GM19023 (cell line): Measurements from ENCODE around the gene WDR1.

Experiments
- ATAC-seq: cut with Tn5 transposase; IDR thresholded peaks from one replicate; pipeline ENCODE4 v1.9.1; 2021; ENCODE audit warnings: mild to moderate bottlenecking, moderate library complexity; ENCODE audit not compliant: unreplicated experiment

Gene WDR1

GRCh38 chr4:10074767-10075105 is 41.9 kb downstream of the WDR1 start:
- ATAC-seq = no peak

DNA sequence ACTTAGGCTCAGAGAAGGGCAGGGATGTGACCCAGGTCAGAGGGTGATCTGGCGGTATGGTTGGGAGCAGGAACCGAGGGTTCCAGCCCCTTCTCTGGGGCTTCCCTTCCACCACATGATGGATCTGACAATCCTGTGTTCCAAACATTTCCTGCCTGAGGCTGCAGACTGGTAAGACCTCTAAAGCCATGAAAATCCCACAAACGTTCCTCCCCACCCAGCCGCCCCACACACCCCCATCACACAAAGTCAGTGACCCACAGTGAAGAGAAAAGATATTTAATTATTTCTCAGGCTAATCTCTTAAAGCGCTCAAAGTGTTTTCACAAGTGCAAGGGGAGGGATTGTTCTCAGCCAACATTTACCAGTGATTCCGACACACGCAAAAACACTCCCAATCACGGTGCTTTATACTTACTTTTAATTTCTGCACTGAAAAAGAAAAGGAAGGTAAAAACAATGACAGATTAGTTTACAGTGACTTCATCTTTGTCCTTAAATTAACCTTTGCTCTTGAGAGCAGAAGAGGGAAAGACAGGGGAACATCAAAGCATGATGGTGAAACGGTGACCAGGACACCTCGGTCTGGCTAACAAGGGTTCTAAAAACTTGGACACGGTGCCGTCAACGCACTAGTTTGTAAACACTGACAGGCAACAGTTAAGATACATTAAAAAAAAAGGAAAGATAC is 42.4 kb downstream of the WDR1 start:
- ATAC-seq = no peak

GRCh38 chr4:10072420-10073017 is 44.1 kb downstream of the WDR1 start:
- ATAC-seq = no peak

GRCh38 chr4:10069075-10069642 is 47.4 kb downstream of the WDR1 start:
- ATAC-seq = no peak

- ATAC-seq = no peak
Observed at GRCh38 chr4:10066670-10067651, 49.6 kb downstream of the WDR1 start.

- no peak for ATAC-seq
Observed at GRCh38 chr4:10066206-10066605, 50.4 kb downstream of the WDR1 start.

DNA sequence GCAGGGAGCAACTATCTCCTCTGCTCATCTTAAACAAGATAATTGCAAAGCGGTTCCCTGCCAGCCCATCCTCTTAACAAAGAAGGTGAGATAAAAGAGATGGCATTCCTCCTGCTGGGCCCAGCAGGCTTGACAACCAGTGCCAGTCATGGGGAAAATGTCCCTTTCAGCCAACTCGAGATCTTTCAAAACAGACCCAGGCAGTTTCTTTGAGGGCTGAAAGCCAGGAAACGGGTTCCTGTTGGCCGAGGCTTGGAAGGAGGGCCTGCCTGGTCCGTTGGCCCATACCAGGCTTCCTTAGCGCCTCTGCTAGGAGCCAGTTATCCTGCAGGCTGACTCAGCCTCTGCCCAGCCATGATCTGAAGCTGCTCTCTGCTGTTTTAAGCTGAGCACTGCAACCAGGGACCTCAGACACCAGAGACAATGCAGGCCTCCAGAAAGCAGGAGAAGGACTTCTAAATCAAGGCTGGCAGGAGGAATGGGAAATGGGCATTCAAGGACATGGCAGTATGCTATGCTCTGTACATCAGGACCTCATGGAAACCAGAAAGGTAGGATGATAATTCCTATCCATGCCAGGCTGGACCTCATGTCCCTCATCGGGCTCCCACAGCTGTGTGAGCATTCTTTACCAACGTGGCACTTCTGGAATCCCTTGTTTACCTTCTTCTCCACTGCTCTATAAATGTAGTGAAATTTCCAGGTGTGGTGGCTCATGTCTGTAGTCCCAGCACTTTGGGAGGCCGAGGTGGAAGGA is 52.9 kb downstream of the WDR1 start:
- ATAC-seq = no peak

DNA sequence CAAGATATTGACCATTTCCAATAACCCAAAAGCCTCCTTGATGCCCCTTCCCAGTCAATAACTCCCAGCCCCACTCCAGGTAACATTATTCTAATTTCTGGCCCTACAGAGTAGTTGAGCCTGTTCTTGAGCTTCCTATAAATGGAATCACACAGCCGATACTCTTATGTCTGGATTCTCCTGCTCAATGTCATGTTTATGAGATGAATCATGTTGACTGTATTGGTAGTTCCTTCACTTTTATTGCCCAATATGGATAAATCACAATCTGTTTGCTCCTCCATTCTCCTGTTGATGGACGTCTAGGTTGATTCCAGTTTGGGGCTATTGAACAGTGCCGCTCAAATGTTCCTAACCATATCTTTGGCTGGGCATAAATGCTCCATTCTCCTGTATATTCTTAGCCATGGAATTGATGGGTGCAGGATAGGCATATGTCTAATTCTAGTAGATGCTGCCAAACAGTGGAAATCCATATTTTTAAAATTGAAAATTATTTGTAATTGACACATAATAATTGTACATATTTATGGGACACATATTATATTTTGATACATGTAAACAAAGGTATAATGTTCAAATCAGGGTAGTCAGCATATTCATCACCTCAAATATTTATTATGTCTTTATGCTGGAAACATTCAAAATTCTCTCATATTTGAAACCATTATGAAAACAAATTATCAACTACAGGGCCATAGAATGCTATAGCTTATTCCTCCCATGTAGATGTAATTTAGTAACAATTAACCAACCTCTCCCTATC is 54.8 kb downstream of the WDR1 start:
- ATAC-seq = no peak

DNA sequence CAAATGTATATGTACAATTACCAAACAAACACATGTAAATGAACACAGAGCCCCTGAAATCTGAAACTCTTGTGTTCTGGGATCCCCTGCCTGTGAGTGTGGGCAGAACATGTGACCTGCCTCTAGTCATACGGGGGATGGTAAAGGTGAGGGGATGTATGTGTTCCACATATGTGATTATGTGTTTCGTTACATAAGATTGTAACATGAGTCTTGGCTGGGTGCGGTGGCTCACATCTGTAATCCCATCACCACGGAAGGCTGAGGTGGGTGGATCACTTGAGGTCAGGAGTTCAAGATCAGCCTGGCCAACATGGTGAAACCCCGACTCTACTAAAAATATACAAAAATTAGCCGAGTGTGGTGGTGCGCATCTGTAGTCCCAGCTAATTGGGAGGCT is 58.2 kb downstream of the WDR1 start:
- no peak for ATAC-seq

- no peak for ATAC-seq
Observed at GRCh38 chr4:10057023-10057395, 59.6 kb downstream of the WDR1 start.

DNA sequence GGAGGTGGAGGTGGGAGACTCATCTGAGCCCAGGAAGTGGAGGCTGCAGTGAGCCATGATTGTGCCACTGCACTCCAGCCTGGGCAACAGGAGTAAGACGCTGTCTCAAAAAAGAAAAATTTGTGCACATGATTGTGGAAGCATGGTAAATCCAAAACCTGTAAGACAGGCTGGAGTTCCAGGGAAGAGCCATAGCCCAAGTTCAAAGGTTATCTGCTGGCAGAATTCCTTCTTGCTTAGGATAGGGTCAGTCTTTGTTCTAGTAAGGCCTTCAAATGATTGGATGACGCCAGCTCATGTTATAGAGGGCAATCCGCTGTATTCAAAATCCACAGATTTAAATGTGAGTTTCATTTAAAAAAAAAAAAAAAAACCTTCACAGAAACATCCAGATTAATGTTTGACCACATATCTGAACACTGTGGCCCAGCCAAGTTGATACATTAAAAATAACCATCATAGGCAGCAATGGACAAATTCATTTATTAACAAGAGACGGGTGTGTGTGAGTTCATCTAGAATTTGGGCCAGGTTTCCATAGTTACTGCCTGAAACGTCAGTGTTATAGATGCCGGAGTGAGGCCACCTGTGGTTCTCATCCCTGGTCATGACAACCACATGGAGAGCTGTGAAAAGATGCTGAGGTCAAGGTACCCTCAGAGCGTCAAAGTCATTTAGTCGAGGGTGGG is 60.1 kb downstream of the WDR1 start:
- ATAC-seq = no peak

DNA sequence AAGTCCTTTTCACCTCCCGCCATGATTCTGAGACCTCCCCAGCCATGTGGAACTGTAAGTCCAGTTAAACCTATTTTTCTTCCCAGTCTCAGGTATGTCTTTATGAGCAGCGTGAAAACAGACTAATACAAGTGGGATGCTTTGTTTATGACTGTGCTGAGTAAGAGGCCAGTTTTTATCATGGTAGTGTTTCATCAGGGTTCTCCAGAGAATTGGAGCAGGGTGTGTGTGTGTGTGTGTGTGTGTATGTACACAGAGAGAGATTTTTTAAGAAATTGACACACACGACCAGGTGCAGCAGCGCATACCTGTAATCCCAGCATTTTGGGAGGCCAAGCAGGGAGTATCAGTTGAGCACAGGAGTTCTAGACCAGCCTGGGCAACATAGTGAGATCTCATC is 60.7 kb downstream of the WDR1 start:
- no peak for ATAC-seq

DNA sequence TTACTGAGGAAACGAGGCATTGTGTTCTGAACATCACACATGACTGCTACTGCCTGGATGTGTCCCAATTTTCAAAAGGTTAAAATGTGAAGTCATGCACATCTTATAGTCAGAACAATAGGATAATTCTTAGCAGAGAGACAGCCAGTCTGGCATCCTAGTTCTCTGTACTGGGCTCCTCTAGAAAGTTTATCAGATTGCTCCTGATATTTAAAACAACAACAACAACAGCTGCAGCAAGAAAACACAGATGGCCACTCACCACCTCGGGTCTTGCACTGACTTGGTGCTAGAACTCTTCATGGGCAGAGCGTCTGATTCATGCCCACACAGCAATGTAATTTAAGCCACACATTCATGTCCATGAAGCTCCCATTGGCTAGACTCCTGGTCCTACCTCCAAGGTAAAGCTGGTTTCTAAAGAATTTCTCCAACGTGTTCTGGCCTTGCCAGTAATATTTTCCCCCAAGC is 62.0 kb downstream of the WDR1 start:
- ATAC-seq = no peak

DNA sequence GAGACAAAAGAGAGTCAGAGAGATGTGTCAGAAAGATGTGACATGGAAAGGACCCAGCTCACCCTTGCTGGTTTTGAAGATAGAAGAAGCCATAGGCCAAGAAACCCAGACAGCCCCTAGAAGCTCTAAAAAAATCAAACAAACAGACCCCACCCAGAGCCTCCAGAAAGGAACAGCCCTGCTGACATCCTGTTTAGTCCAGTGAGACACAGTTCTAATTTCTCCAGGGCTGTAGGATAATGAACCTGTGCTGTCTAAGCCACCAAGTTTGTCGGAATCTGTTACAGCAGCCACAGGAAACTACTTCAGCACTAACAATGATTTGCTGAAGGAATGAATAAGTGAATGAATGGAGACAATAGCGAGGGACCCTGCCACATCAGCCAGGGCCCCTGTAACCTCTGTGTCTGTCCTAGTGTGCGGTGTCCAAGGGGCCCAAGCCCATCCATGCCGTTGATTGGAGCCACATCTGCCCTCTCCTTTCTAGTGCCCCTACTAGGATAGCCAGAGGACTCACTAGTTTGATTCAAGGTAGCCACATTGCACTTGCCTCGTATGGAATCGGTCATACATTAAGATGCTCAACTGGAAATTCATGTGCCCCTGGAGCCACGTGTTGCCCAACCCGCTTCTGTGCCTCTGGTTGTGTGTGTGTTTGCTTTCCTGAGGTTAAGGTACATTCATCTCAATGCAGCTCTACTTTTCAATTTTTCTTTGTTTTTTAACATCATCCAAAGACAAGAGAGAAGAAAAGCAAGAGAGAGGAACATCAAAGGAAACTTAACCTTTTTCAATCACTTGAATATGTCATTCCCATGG is 62.8 kb downstream of the WDR1 start:
- no peak for ATAC-seq

DNA sequence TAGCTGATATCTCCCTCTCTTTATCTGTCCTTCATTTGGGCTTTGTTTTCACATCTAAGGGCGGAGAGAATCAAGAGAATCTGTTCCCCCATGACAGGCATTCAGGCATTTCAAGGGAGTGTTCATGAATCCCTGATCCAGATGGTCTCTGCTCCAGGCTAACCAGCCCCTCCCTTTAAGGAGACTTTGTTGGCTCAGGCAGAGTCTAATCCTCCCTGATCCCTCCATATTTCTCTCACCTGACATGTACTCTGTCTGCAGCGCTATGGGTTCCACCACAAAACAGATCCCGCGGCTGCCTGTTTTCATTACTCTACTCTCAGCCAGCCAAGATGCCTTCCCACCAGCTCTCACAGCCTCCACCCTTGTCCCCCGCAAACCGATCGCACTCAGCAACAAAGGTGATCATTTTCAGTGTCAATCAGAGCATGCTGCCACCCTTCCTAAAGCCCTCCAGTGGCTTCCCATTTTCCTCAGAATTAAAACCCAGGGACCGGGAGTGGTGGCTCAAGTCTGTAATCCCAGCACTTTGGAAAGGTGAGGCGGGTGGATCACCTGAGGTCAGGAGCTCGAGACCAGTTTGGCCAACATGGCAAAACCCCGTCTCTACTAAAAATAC is 65.0 kb downstream of the WDR1 start:
- ATAC-seq = no peak

DNA sequence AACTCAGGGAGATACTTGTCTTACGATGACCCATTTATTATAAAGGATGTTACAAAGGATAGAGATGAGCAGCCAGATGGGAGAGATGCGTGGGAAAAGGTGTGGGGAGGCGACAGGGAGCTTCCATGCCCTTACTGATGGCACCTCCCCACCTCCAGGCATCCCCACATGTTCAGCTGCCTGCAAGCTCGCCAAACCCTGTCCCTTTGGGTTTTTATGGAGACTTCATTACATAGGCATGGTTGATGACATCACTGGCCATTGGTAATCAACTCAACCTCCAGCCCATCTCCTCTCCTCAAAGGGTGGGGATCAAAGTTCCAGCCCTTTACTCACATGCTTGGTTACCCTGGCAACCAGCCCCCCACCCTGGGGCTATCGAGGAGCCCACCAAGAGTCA is 65.9 kb downstream of the WDR1 start:
- ATAC-seq = no peak

DNA sequence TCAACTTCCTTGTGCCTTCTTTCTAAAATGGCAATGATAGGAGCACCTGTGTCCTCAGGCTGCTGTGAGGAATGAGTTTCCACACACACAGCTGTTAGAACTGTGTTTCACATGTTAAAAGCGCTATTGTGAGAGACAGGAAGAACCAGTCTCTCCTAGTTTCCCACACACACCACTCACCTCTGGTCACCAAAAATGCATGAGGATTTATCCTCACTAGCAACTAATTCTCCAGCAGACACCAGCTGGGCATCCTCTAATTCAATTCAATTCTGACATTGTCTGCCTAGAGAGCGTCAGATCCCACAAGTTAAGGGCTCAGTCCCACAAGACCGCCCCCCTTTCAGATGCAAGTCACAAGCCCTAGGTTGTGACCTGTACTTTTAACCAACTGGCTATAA is 66.3 kb downstream of the WDR1 start:
- ATAC-seq = no peak
